Cortex of kidney (tissue), 1 donor: ENCODE measurements around the gene NR4A2.

Experiments used
- DNase-seq: peaks from one replicate; lab custom pipeline; 2025; lab: John Stamatoyannopoulos, UW

The NR4A2 gene

GRCh38 chr2:156332534-156333273, at the start of gene NR4A2:
TSS of gene NR4A2 (minus strand) at chr2:156332721. CDS start at chr2:156330186, 2,535 bp downstream.
- DNase-seq, result peak; percentile 22

- DNase-seq, result no peak
Observed at GRCh38 chr2:156380117-156380645, 47.7 kb upstream of the NR4A2 start.

GRCh38 chr2:156379714-156380113, 47.2 kb upstream of the NR4A2 start:
- DNase-seq, result no peak

- no peak for DNase-seq
Observed at GRCh38 chr2:156379071-156379470, 46.5 kb upstream of the NR4A2 start.

- no peak for DNase-seq
Observed at GRCh38 chr2:156366753-156367152, 34.2 kb upstream of the NR4A2 start.

GRCh38 chr2:156363141-156363540, 30.6 kb upstream of the NR4A2 start:
- no peak for DNase-seq

GRCh38 chr2:156356014-156356754, 23.7 kb upstream of the NR4A2 start:
- DNase-seq, result no peak

GRCh38 chr2:156352911-156353310, 20.4 kb upstream of the NR4A2 start:
- no peak for DNase-seq

GRCh38 chr2:156350374-156351142, 18.0 kb upstream of the NR4A2 start:
- no peak for DNase-seq

GRCh38 chr2:156349605-156350004, 17.1 kb upstream of the NR4A2 start:
- DNase-seq, result no peak

- no peak for DNase-seq
Observed at GRCh38 chr2:156349161-156349560, 16.6 kb upstream of the NR4A2 start.

- DNase-seq, result no peak
Observed at GRCh38 chr2:156347431-156347830, 14.9 kb upstream of the NR4A2 start.

GRCh38 chr2:156346731-156347130, 14.2 kb upstream of the NR4A2 start:
- no peak for DNase-seq

GRCh38 chr2:156345582-156345981, 13.1 kb upstream of the NR4A2 start:
- DNase-seq, result no peak

- no peak for DNase-seq
Observed at GRCh38 chr2:156343940-156344301, 11.4 kb upstream of the NR4A2 start.

- no peak for DNase-seq
Observed at GRCh38 chr2:156343096-156343939, 10.8 kb upstream of the NR4A2 start.

GRCh38 chr2:156342254-156343095, 10.0 kb upstream of the NR4A2 start:
- DNase-seq, result no peak

- peak; percentile 19 for DNase-seq
Observed at GRCh38 chr2:156341452-156342253, 9.1 kb upstream of the NR4A2 start.

GRCh38 chr2:156340804-156341451, 8.4 kb upstream of the NR4A2 start:
- DNase-seq, result no peak
